Measurements from ENCODE around the gene C2orf68.

Gene C2orf68

DNA sequence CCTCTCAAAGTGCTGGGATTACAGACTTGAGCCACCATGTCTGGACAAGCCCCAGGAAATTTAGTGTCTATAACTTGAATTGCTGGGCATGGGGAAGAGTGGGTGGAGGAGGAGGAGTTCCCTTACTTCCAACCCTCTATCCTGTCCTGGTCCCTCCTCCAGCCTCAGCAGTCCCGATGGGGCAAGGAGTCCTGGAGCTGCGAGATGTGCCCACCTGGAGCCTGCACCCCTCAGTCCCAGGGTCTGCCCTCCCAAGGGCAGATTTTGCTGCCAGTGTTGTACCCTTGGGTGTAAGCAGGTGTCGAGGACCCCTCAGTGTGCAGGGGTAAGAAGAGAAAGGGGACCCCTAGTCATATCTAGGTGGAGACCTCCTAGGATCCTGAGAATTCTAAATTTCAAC, 31.7 kb downstream of the C2orf68 start:
- Histone ChIP-seq H3K36me3 (no peaks in the 10 kb centered on the region), H3K4me1 (ENCODE audit: control insufficient read depth in 1 of 2, insufficient read depth in 1 of 2, low read depth in 1 of 2, low read length in 1 of 2) (peaks cover 52 to 53% of the 10 kb centered on the region in 2 experiments), H3K4me3 (ENCODE audit: low read depth in 1 of 2, low read length in 1 of 2) (no peak overlapping the region), H3K9me3 (no peaks in the 10 kb centered on the region), H3K27me3 (no peaks in the 10 kb centered on the region), H3K27ac (peak overlapping the region; percentile 72)
- no peak for TF ChIP-seq CTCF (IDR thresholded peaks at IDR 0.05)

DNA sequence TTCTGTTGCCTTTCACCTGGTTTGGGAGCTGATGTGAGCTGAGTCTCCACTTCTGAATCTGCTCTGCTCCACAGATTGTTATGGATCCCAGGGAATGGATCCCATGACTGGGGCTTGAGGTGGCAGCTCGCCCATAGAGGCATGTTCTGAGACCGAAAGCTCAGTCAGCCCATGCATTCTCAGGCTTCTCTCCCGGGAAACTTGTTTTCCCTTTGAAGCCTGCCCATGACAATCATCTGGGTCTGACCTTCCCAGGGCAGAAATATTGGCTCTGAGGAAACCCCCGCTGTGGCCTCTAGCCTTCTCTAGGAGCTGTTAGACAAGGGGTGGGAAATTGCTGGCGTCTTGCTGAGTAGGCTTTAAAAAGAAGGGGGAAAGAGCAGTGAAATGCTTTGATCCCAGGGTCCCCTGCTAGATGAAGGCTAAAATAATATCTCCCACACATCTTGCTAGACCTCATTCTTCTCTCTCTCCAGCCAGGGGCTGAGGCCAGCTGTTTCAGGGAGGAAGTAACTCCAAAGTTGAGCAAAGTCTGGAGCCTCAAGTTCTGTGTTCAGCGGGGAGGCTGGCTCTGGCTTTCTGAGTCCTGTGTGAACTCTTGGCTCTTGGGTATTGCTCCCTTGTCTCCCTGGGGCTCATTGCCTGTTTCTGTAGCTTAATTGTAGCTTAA, 32.5 kb downstream of the C2orf68 start:
- no peak for TF ChIP-seq CTCF (IDR thresholded peaks at IDR 0.05)

GRCh38 chr2:85578243-85579180, 33.4 kb downstream of the C2orf68 start:
- no peaks in the 10 kb centered on the region for H3K9me3 ChIP-seq
- no peaks in the 10 kb centered on the region for H3K36me3 ChIP-seq
- peak overlapping the region; percentile 72 for H3K27ac ChIP-seq
- no peak for TF ChIP-seq CTCF (IDR thresholded peaks at IDR 0.05)
- H3K27me3 ChIP-seq: no peaks in the 10 kb centered on the region
- H3K4me3 ChIP-seq (ENCODE audit: low read depth in 1 of 2, low read length in 1 of 2): peak overlapping the region; percentile 45 to 49
- H3K4me1 ChIP-seq (ENCODE audit: control insufficient read depth in 1 of 2, insufficient read depth in 1 of 2, low read depth in 1 of 2, low read length in 1 of 2): peaks cover 36 to 37% of the 10 kb centered on the region in 2 experiments

More for the DNA sequence above, 32.5 kb downstream of the C2orf68 start:
- no peaks in the 10 kb centered on the region for H3K27me3 ChIP-seq
- H3K27ac ChIP-seq: peak overlapping the region; percentile 72
- H3K9me3 ChIP-seq: no peaks in the 10 kb centered on the region
- peaks cover 44 to 45% of the 10 kb centered on the region in 2 experiments for H3K4me1 ChIP-seq (ENCODE audit: control insufficient read depth in 1 of 2, insufficient read depth in 1 of 2, low read depth in 1 of 2, low read length in 1 of 2)
- H3K36me3 ChIP-seq: no peaks in the 10 kb centered on the region
- peak overlapping the region; percentile 16 to 49 for H3K4me3 ChIP-seq (ENCODE audit: low read depth in 1 of 2, low read length in 1 of 2)

DNA sequence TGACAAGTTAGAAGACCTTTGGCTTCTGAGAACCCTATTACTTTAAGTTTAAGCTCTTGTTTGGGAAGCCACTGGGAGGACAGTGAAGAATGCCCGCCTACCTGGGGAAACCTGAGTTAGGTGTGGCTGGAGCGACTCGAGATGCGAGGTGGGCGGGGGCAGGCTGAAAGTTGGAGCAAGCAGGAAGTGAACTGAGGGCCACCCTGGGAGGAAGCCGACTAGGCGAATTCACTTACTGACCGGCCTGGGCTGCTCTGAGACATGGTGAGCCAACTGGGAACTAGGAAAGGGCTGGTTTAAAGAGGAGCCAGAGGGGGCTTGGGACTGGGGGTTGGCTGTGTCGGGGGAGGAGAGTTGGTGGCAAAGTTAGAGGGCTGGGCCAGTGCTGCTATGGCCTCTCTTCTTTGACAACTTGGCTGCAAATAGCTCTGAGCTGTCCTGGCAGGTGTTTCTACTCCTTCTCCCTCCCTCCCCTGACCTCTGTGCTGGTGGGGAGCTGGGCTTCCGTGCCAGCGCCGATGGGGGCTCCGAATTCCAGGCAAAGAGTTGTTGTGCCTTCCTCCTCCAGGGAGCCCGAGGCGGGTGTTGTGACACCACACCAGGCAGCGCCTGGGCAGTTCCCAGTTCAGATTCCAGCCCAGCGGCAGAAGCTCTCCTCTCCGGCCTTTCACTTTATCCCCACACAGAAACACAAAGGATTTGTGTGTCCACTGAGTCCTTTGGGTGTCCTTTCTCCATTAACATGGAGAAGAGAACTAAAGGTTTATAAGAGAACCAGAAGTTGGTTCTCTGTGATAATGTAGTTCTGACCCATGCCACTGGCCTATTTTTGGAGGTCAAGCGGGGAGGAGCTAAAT, 34.3 kb downstream of the C2orf68 start, which contains the start of gene VAMP8:
VAMP8 (plus strand) TSS at position 201 of the 857 bp plus-strand sequence; CDS start at position 262, 61 bp downstream.
- no peak for TF ChIP-seq CTCF (IDR thresholded peaks at IDR 0.05)
- H3K36me3 ChIP-seq: no peaks in the 10 kb centered on the region
- H3K4me3 ChIP-seq (ENCODE audit: low read depth in 1 of 2, low read length in 1 of 2): peak within 1 kb of the TSS; percentile 45 to 49
- H3K9me3 ChIP-seq: no peaks in the 10 kb centered on the region
- peak within 1 kb of the TSS; percentile 72 for H3K27ac ChIP-seq
- no peaks in the 10 kb centered on the region for H3K27me3 ChIP-seq
- peaks cover 36 to 37% of the 10 kb centered on the region in 2 experiments for H3K4me1 ChIP-seq (ENCODE audit: control insufficient read depth in 1 of 2, insufficient read depth in 1 of 2, low read depth in 1 of 2, low read length in 1 of 2)

- TF ChIP-seq CTCF (IDR thresholded peaks at IDR 0.05): no peak
- peaks cover 36 to 37% of the 10 kb centered on the region in 2 experiments for H3K4me1 ChIP-seq (ENCODE audit: control insufficient read depth in 1 of 2, insufficient read depth in 1 of 2, low read depth in 1 of 2, low read length in 1 of 2)
- no peaks in the 10 kb centered on the region for H3K27me3 ChIP-seq
- no peaks in the 10 kb centered on the region for H3K36me3 ChIP-seq
- H3K9me3 ChIP-seq: no peaks in the 10 kb centered on the region
- peak overlapping the region; percentile 45 to 49 for H3K4me3 ChIP-seq (ENCODE audit: low read depth in 1 of 2, low read length in 1 of 2)
- H3K27ac ChIP-seq: peak overlapping the region; percentile 72
Observed at GRCh38 chr2:85577063-85577385, 34.8 kb downstream of the C2orf68 start.

All from neutrophil (primary cell).